Measurements from ENCODE around the gene ADAM23.

Gene ADAM23

GRCh38 chr2:206657087-206657486 is 213.8 kb downstream of the ADAM23 start:
- no peak for DNase-seq

GRCh38 chr2:206665251-206665650 is 221.9 kb downstream of the ADAM23 start:
- DNase-seq: no peak
